ENCODE results near the gene ARAP1.

GRCh38 chr11:72669527-72669926 is 82.7 kb downstream of the ARAP1 start:
- TF ChIP-seq TAF1 (IDR thresholded peaks at IDR 0.05; ENCODE audit: low read depth, low read length): no peak
- TF ChIP-seq POLR2A (IDR thresholded peaks at IDR 0.05; ENCODE audit: control extremely low read depth in 1 of 2, low read depth in 2 of 2, low read length in 2 of 2): no peak
- no peak for TF ChIP-seq CEBPB (IDR thresholded peaks at IDR 0.05; ENCODE audit: low read depth, low read length)
- no peak for TF ChIP-seq CTCF (IDR thresholded peaks at IDR 0.05; ENCODE audit: control extremely low read depth in 1 of 3, insufficient read depth in 1 of 3, low read depth in 1 of 3, low read length in 3 of 3)
- TF ChIP-seq BACH1 (IDR thresholded peaks at IDR 0.05; ENCODE audit: low read length): no peak
- TF ChIP-seq CHD2 (IDR thresholded peaks at IDR 0.05; ENCODE audit: low read length): no peak
- no peak for TF ChIP-seq SP1 (IDR thresholded peaks at IDR 0.05; ENCODE audit: low read depth, low read length)
- TF ChIP-seq PHF8 (conservative IDR thresholded peaks at IDR 0.05; ENCODE audit: low read depth, low read length): no peak
- TF ChIP-seq JUN (IDR thresholded peaks at IDR 0.05; ENCODE audit: low read depth, low read length): no peak
- TF ChIP-seq CBX8 (IDR thresholded peaks at IDR 0.05; ENCODE audit: borderline replicate concordance, low read depth, low read length): no peak
- no peak for TF ChIP-seq CBX5 (IDR thresholded peaks at IDR 0.05; ENCODE audit: low read depth, low read length)
- no peak for TF ChIP-seq EGR1 (IDR thresholded peaks at IDR 0.05; ENCODE audit: borderline replicate concordance, low read depth, low read length)
- no peak for TF ChIP-seq CHD1 (IDR thresholded peaks at IDR 0.05; ENCODE audit: low read depth, low read length)

Data from H1 (cell line).